ENCODE data around the gene TEX13C.

Gene TEX13C

GRCh38 chrX:125319646-125320521 lies at the start of gene TEX13C:
Gene TEX13C, plus strand, starts transcription at chrX:125319871. Its CDS starts 249 bp downstream, at chrX:125320120.
- no peak within 1 kb of the TSS for H3K4me3 ChIP-seq (ENCODE audit: low read depth, low read length)
- H3K36me3 ChIP-seq (ENCODE audit: control insufficient read depth, insufficient read depth, low read length): no peaks in the 10 kb centered on the region
- no peaks in the 10 kb centered on the region for H3K27me3 ChIP-seq (ENCODE audit: control insufficient read depth, insufficient read depth, low read length)
- H3K27ac ChIP-seq (ENCODE audit: low read depth, low read length): no peak within 1 kb of the TSS
- no peak within 1 kb of the TSS for H3K9ac ChIP-seq (ENCODE audit: low read depth, low read length)
- H3K9me3 ChIP-seq (ENCODE audit: control insufficient read depth, insufficient read depth, low read length): peaks cover 9% of the 10 kb centered on the region
- H3K4me1 ChIP-seq (ENCODE audit: control insufficient read depth, insufficient read depth, low read length): no peaks in the 10 kb centered on the region

DNA sequence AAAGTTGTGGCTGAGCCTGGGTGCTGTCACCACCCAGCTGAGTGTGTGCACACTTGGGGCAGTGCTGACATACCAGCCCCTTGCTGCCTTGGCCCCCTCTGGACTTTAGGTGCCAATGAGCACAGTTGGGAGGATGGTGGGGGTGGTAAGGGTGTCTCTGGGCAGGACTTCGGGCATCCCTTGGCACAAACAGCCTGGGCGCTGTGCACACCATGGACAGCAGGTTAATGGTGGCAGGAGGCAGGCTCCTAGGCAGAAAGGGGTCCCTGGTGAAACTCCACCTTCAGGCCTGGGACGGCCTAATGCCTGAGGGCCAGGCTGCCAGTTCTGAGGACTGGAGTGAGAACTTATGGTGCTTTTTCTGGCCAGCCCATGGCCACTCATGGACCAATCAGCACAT lies 32.4 kb upstream of the TEX13C start:
- H3K27ac ChIP-seq (ENCODE audit: low read depth, low read length): no peak overlapping the region
- no peak overlapping the region for H3K9ac ChIP-seq (ENCODE audit: low read depth, low read length)
- no peak overlapping the region for H3K4me3 ChIP-seq (ENCODE audit: low read depth, low read length)
- no peaks in the 10 kb centered on the region for H3K36me3 ChIP-seq (ENCODE audit: control insufficient read depth, insufficient read depth, low read length)
- no peaks in the 10 kb centered on the region for H3K9me3 ChIP-seq (ENCODE audit: control insufficient read depth, insufficient read depth, low read length)
- no peaks in the 10 kb centered on the region for H3K27me3 ChIP-seq (ENCODE audit: control insufficient read depth, insufficient read depth, low read length)
- peaks cover 4% of the 10 kb centered on the region; the same call in 1 of the 2 replicates for H3K4me1 ChIP-seq (ENCODE audit: control insufficient read depth, insufficient read depth, low read length)

DNA sequence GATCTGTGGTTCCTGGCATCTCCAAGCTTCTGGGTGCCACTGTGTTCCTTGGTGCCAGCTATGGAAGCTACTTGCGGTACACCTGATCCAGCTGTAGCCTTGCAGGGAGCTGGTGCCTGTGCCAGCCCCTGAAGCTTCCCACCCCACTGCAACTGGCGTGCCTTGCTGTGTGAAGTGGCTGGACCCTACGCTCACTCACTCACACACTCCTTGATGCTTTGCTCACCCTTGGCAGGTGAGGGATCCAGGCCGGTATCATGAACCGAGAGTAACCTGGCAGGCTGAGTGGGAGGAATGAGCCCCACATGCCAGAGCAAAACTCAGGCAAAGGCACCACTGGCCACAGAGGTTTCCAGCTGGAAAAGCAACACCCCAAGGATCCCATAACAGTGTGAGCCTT lies 31.3 kb upstream of the TEX13C start:
- Histone ChIP-seq H3K9me3 (ENCODE audit: control insufficient read depth, insufficient read depth, low read length) (no peaks in the 10 kb centered on the region), H3K36me3 (ENCODE audit: control insufficient read depth, insufficient read depth, low read length) (no peaks in the 10 kb centered on the region), H3K4me3 (ENCODE audit: low read depth, low read length) (no peak overlapping the region), H3K27me3 (ENCODE audit: control insufficient read depth, insufficient read depth, low read length) (no peaks in the 10 kb centered on the region), H3K9ac (ENCODE audit: low read depth, low read length) (no peak overlapping the region), H3K27ac (ENCODE audit: low read depth, low read length) (no peak overlapping the region), H3K4me1 (ENCODE audit: control insufficient read depth, insufficient read depth, low read length) (peaks cover 11% of the 10 kb centered on the region; the same call in 1 of the 2 replicates)

- H3K36me3 ChIP-seq (ENCODE audit: control insufficient read depth, insufficient read depth, low read length): no peaks in the 10 kb centered on the region
- no peaks in the 10 kb centered on the region for H3K9me3 ChIP-seq (ENCODE audit: control insufficient read depth, insufficient read depth, low read length)
- H3K4me1 ChIP-seq (ENCODE audit: control insufficient read depth, insufficient read depth, low read length): peaks cover 11% of the 10 kb centered on the region; the same call in 1 of the 2 replicates
- H3K27ac ChIP-seq (ENCODE audit: low read depth, low read length): no peak overlapping the region
- H3K4me3 ChIP-seq (ENCODE audit: low read depth, low read length): no peak overlapping the region
- no peaks in the 10 kb centered on the region; the same call in 1 of the 2 replicates for H3K27me3 ChIP-seq (ENCODE audit: control insufficient read depth, insufficient read depth, low read length)
- H3K9ac ChIP-seq (ENCODE audit: low read depth, low read length): no peak overlapping the region
These were observed 30.5 kb upstream of the TEX13C start for GRCh38 chrX:125289209-125289608.

- Histone ChIP-seq H3K27me3 (ENCODE audit: control insufficient read depth, insufficient read depth, low read length) (no peaks in the 10 kb centered on the region; the same call in 1 of the 2 replicates), H3K9me3 (ENCODE audit: control insufficient read depth, insufficient read depth, low read length) (no peaks in the 10 kb centered on the region), H3K27ac (ENCODE audit: low read depth, low read length) (no peak overlapping the region), H3K36me3 (ENCODE audit: control insufficient read depth, insufficient read depth, low read length) (no peaks in the 10 kb centered on the region), H3K4me1 (ENCODE audit: control insufficient read depth, insufficient read depth, low read length) (peaks cover 11% of the 10 kb centered on the region; the same call in 1 of the 2 replicates), H3K4me3 (ENCODE audit: low read depth, low read length) (no peak overlapping the region), H3K9ac (ENCODE audit: low read depth, low read length) (no peak overlapping the region)
These were observed 29.8 kb upstream of the TEX13C start for GRCh38 chrX:125289920-125290319.

DNA sequence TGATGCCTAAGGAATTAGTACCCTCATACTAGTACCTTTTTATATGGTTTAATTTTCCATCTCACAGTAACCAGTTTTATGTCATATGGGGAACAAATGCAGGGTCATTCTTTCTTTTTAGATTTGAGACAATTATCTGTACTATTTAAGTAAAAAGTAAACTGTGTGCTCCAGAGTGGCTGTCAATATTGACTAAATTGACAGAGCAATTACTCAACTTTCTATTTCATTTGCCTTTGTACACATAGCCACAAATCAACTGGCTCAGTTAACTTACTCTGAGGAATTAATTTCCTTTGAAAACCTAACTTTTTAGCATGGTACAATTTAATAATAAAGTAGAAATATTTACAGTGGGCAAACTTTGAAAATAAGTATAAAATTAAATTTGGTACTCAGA lies 28.5 kb upstream of the TEX13C start:
- H3K4me1 ChIP-seq (ENCODE audit: control insufficient read depth, insufficient read depth, low read length): peaks cover 11% of the 10 kb centered on the region; the same call in 1 of the 2 replicates
- no peak overlapping the region for H3K27ac ChIP-seq (ENCODE audit: low read depth, low read length)
- no peaks in the 10 kb centered on the region for H3K9me3 ChIP-seq (ENCODE audit: control insufficient read depth, insufficient read depth, low read length)
- no peaks in the 10 kb centered on the region for H3K36me3 ChIP-seq (ENCODE audit: control insufficient read depth, insufficient read depth, low read length)
- no peak overlapping the region for H3K9ac ChIP-seq (ENCODE audit: low read depth, low read length)
- no peak overlapping the region for H3K4me3 ChIP-seq (ENCODE audit: low read depth, low read length)
- H3K27me3 ChIP-seq (ENCODE audit: control insufficient read depth, insufficient read depth, low read length): no peaks in the 10 kb centered on the region; the same call in 1 of the 2 replicates

DNA sequence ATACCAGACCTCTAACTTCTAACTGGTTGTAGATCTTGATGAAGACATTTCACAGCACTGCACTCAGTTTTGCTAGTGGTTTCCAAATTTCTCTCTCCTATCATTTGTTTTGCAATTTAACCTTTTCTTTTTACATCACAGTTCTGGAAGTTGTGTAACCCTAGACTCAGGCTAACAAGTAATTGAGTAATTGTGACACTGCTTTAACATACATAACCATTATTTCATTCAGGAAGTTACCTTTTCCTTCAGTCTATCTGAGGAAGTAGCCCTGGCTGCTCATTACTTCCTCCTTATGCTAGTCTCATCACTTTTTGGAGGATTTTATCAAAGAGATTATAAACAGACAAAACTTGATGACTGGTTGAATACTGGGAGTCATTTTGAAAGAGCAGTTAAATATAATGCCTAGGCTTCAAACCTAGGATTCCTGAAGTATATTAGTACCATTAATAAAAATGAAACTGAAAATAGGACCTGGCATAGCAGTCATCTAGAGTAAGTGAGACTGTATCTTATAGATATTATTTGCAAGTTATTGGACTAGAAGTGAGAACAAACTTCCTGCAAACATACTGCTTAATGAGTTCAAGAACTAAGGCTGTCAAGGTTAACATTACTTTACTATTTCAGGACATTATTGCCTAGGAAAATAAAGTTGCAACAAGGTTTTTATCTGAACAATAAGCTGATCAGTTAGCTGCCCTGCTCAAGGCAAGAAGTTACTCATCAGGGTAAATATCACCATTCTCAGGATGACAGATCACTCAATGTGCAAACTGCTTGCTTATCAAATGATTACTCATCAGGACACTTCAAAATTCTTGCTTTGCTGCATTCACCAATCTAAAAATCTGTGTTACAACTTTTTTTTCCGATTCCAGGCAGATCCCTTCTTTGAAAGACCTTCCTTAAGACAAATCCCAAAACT lies 25.6 kb upstream of the TEX13C start:
- H3K9ac ChIP-seq (ENCODE audit: low read depth, low read length): no peak overlapping the region
- no peaks in the 10 kb centered on the region for H3K9me3 ChIP-seq (ENCODE audit: control insufficient read depth, insufficient read depth, low read length)
- H3K27me3 ChIP-seq (ENCODE audit: control insufficient read depth, insufficient read depth, low read length): no peaks in the 10 kb centered on the region; the same call in 1 of the 2 replicates
- no peak overlapping the region for H3K27ac ChIP-seq (ENCODE audit: low read depth, low read length)
- H3K36me3 ChIP-seq (ENCODE audit: control insufficient read depth, insufficient read depth, low read length): no peaks in the 10 kb centered on the region
- peaks cover 11% of the 10 kb centered on the region; the same call in 1 of the 2 replicates for H3K4me1 ChIP-seq (ENCODE audit: control insufficient read depth, insufficient read depth, low read length)
- H3K4me3 ChIP-seq (ENCODE audit: low read depth, low read length): no peak overlapping the region

DNA sequence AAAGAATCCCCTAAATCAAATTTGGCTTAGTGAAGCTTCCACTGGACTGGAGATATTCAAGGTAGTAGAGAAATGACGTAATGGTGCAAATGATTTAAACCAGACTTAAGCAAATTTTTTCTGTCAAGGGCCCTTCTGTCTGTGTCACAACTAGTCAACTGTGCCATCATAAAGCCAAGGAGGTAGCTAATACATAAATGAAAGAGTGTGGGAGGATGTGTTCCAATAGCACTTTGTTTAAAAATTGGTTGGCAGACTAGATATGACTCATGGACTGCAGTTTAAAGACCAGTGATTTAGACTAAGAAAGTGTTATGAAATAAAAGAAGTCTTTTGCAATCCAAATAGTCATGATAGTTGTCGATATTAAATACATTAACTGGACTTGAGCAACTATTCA lies 24.3 kb upstream of the TEX13C start:
- no peak overlapping the region for H3K27ac ChIP-seq (ENCODE audit: low read depth, low read length)
- no peaks in the 10 kb centered on the region for H3K36me3 ChIP-seq (ENCODE audit: control insufficient read depth, insufficient read depth, low read length)
- no peaks in the 10 kb centered on the region for H3K9me3 ChIP-seq (ENCODE audit: control insufficient read depth, insufficient read depth, low read length)
- no peaks in the 10 kb centered on the region; the same call in 1 of the 2 replicates for H3K27me3 ChIP-seq (ENCODE audit: control insufficient read depth, insufficient read depth, low read length)
- no peak overlapping the region for H3K9ac ChIP-seq (ENCODE audit: low read depth, low read length)
- H3K4me1 ChIP-seq (ENCODE audit: control insufficient read depth, insufficient read depth, low read length): peaks cover 11% of the 10 kb centered on the region; the same call in 1 of the 2 replicates
- no peak overlapping the region for H3K4me3 ChIP-seq (ENCODE audit: low read depth, low read length)

GRCh38 chrX:125298871-125299270 lies 20.8 kb upstream of the TEX13C start:
- H3K4me3 ChIP-seq (ENCODE audit: low read depth, low read length): no peak overlapping the region
- no peaks in the 10 kb centered on the region for H3K9me3 ChIP-seq (ENCODE audit: control insufficient read depth, insufficient read depth, low read length)
- no peak overlapping the region for H3K27ac ChIP-seq (ENCODE audit: low read depth, low read length)
- H3K36me3 ChIP-seq (ENCODE audit: control insufficient read depth, insufficient read depth, low read length): no peaks in the 10 kb centered on the region
- H3K4me1 ChIP-seq (ENCODE audit: control insufficient read depth, insufficient read depth, low read length): no peaks in the 10 kb centered on the region
- no peaks in the 10 kb centered on the region; the same call in 1 of the 2 replicates for H3K27me3 ChIP-seq (ENCODE audit: control insufficient read depth, insufficient read depth, low read length)
- H3K9ac ChIP-seq (ENCODE audit: low read depth, low read length): no peak overlapping the region

- no peak overlapping the region for H3K27ac ChIP-seq (ENCODE audit: low read depth, low read length)
- no peak overlapping the region for H3K4me3 ChIP-seq (ENCODE audit: low read depth, low read length)
- no peak overlapping the region for H3K9ac ChIP-seq (ENCODE audit: low read depth, low read length)
- no peaks in the 10 kb centered on the region for H3K9me3 ChIP-seq (ENCODE audit: control insufficient read depth, insufficient read depth, low read length)
- no peaks in the 10 kb centered on the region; the same call in 1 of the 2 replicates for H3K27me3 ChIP-seq (ENCODE audit: control insufficient read depth, insufficient read depth, low read length)
- no peaks in the 10 kb centered on the region for H3K36me3 ChIP-seq (ENCODE audit: control insufficient read depth, insufficient read depth, low read length)
- H3K4me1 ChIP-seq (ENCODE audit: control insufficient read depth, insufficient read depth, low read length): no peaks in the 10 kb centered on the region
These were observed 13.3 kb upstream of the TEX13C start for GRCh38 chrX:125306335-125306866.
